GM12878 (cell line): ENCODE results near the gene DPEP1.

Experiments used
- BRCA1 ChIP-seq: IDR thresholded peaks from 2 replicates; pipeline ENCODE4 v1.6.1; 2011; ENCODE audit warnings: low read depth, low read length, improper control_type of control experiment
- CEBPB ChIP-seq, 2 experiments: fragments of 150-350 bp in 1 of 2; IDR thresholded peaks; 2 replicates each; pipeline ENCODE4 v1.6.1; 2012 to 2014; ENCODE audit warnings: low read depth in 2 of 2, low read length in 2 of 2, borderline replicate concordance in 1 of 2, inconsistent platforms in 1 of 2
- MEF2A ChIP-seq: IDR thresholded peaks from 2 replicates; pipeline ENCODE4 v1.6.1; 2011; ENCODE audit warnings: low read depth, mild to moderate bottlenecking, low read length, moderate library complexity; ENCODE audit not compliant: insufficient read depth
- NR2C2 ChIP-seq: IDR thresholded peaks from 2 replicates; pipeline ENCODE4 v1.6.1; 2011; ENCODE audit warnings: borderline replicate concordance, low read depth; ENCODE audit not compliant: control insufficient read depth, insufficient read length
- POLR2A ChIP-seq: IDR thresholded peaks from 2 replicates; pipeline ENCODE4 v1.6.1; 2011; ENCODE audit warnings: low read depth, mild to moderate bottlenecking, low read length
- RAD21 ChIP-seq: IDR thresholded peaks from 2 replicates; pipeline ENCODE4 v1.6.1; 2011; ENCODE audit warnings: mild to moderate bottlenecking, low read depth, low read length, moderate library complexity; ENCODE audit not compliant: insufficient read depth
- SP1 ChIP-seq: IDR thresholded peaks from one replicate; pipeline ENCODE4 v1.6.1; 2011; ENCODE audit warnings: low read depth, low read length
- TARDBP ChIP-seq: IDR thresholded peaks from 2 replicates; pipeline ENCODE4 v1.6.1; 2016; ENCODE audit warnings: borderline replicate concordance
- TBL1XR1 ChIP-seq: IDR thresholded peaks from 2 replicates; pipeline ENCODE4 v1.6.1; 2012; ENCODE audit warnings: low read depth, low read length, improper control_type of control experiment
- YBX1 ChIP-seq: fragments of 450-650 bp; IDR thresholded peaks from 2 replicates; pipeline ENCODE4 v1.6.1; 2016; ENCODE audit warnings: antibody characterized with exemption
- TF ChIP-seq, protein P1 (sequence below), 3 experiments: IDR thresholded peaks in 2 of 3; conservative IDR thresholded peaks in 1 of 3; 2 replicates each; pipeline ENCODE4 v1.5.1; 2011; ENCODE audit warnings: low read depth in 3 of 3, low read length in 3 of 3, mild to moderate bottlenecking in 3 of 3, control low read depth in 2 of 3, moderate library complexity in 2 of 3, inconsistent platforms in 1 of 3, mixed read lengths in 1 of 3; ENCODE audit not compliant: control insufficient read depth in 2 of 3, insufficient read depth in 1 of 3; ENCODE audit errors: extremely low read depth in 1 of 3
- TF ChIP-seq, protein P2 (sequence below): fragments of 450-650 bp; IDR thresholded peaks from 2 replicates; pipeline ENCODE4 v1.6.1; 2016; ENCODE audit warnings: mild to moderate bottlenecking
- TF ChIP-seq, protein P3 (sequence below): IDR thresholded peaks from 2 replicates; pipeline ENCODE4 v1.6.1; 2011; ENCODE audit warnings: borderline replicate concordance, low read depth, mild to moderate bottlenecking, moderate library complexity, low read length; ENCODE audit not compliant: insufficient read depth, poor library complexity, severe bottlenecking
- TF ChIP-seq, protein P4 (sequence below): IDR thresholded peaks from 2 replicates; pipeline ENCODE4 v1.6.1; 2012; ENCODE audit warnings: low read length, inconsistent platforms

DNA sequence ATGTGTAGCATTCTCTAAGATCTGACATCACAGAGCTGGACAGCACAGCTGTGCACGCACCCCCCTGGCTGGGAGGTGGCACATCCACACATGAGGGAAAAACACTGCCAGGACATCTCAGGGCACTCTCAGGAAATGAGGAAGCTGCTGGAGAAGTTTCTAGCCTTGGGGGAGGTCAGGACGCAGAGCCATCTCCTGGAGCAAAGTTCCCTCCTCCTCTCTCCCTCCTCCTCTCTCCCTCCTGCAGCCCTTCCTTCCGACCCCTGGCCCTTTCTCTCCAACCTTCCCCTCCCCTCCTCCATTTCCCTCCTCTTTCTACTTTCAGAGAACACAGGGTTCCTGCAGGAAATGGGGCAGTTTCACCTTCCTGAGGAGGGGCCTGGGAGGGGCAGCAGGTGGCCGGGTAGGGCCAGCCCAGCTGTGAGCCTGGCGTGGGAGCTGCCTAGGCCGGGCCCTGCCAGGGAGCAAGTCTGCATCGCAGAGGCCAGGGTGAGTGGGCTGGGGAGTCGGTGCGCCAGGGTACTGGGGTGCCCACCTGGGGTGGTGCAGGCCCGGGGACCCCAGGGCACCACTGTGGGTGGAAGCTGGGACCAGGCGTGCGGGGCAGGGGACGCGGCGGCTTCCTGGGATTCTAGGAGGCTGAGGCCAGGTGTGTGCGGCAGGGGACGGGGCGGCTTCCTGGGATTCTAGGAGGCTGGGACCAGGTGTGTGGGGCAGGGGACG is at the start of gene DPEP1:
- TF ChIP-seq, protein P1, sequence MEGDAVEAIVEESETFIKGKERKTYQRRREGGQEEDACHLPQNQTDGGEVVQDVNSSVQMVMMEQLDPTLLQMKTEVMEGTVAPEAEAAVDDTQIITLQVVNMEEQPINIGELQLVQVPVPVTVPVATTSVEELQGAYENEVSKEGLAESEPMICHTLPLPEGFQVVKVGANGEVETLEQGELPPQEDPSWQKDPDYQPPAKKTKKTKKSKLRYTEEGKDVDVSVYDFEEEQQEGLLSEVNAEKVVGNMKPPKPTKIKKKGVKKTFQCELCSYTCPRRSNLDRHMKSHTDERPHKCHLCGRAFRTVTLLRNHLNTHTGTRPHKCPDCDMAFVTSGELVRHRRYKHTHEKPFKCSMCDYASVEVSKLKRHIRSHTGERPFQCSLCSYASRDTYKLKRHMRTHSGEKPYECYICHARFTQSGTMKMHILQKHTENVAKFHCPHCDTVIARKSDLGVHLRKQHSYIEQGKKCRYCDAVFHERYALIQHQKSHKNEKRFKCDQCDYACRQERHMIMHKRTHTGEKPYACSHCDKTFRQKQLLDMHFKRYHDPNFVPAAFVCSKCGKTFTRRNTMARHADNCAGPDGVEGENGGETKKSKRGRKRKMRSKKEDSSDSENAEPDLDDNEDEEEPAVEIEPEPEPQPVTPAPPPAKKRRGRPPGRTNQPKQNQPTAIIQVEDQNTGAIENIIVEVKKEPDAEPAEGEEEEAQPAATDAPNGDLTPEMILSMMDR (IDR thresholded peaks at IDR 0.05 in 2 of 3, conservative IDR thresholded peaks at IDR 0.05 in 1 of 3; ENCODE audit: control insufficient read depth in 2 of 3, extremely low read depth in 1 of 3, insufficient read depth in 1 of 3, low read depth in 3 of 3, low read length in 3 of 3): no peak
- TF ChIP-seq POLR2A (no peak), TARDBP (no peak), RAD21 (no peak), BRCA1 (no peak), MEF2A (no peak), NR2C2 (no peak), SP1 (no peak), TBL1XR1 (no peak), CEBPB (IDR thresholded peaks at IDR 0.05; ENCODE audit: borderline replicate concordance in 1 of 2, low read depth in 2 of 2, low read length in 2 of 2) (no peak), YBX1 (no peak)
- TF ChIP-seq, protein P2, sequence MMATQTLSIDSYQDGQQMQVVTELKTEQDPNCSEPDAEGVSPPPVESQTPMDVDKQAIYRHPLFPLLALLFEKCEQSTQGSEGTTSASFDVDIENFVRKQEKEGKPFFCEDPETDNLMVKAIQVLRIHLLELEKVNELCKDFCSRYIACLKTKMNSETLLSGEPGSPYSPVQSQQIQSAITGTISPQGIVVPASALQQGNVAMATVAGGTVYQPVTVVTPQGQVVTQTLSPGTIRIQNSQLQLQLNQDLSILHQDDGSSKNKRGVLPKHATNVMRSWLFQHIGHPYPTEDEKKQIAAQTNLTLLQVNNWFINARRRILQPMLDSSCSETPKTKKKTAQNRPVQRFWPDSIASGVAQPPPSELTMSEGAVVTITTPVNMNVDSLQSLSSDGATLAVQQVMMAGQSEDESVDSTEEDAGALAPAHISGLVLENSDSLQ: no peak
- TF ChIP-seq, protein P3, sequence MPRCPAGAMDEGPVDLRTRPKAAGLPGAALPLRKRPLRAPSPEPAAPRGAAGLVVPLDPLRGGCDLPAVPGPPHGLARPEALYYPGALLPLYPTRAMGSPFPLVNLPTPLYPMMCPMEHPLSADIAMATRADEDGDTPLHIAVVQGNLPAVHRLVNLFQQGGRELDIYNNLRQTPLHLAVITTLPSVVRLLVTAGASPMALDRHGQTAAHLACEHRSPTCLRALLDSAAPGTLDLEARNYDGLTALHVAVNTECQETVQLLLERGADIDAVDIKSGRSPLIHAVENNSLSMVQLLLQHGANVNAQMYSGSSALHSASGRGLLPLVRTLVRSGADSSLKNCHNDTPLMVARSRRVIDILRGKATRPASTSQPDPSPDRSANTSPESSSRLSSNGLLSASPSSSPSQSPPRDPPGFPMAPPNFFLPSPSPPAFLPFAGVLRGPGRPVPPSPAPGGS: no peak
- TF ChIP-seq, protein P4, sequence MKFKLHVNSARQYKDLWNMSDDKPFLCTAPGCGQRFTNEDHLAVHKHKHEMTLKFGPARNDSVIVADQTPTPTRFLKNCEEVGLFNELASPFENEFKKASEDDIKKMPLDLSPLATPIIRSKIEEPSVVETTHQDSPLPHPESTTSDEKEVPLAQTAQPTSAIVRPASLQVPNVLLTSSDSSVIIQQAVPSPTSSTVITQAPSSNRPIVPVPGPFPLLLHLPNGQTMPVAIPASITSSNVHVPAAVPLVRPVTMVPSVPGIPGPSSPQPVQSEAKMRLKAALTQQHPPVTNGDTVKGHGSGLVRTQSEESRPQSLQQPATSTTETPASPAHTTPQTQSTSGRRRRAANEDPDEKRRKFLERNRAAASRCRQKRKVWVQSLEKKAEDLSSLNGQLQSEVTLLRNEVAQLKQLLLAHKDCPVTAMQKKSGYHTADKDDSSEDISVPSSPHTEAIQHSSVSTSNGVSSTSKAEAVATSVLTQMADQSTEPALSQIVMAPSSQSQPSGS: no peak
